ENCODE data around the gene EXD2.
"Not testable (repeated sequence)": the region's sequence is repeated elsewhere in the genome, so short reads cannot be mapped to it uniquely, and the experiment has no call there.

EXD2 gene

GRCh38 chr14:69277356-69277755 is 86.1 kb downstream of the EXD2 start:
- DNase-seq (ENCODE audit: low read depth in 2 of 2), result not testable (repeated sequence)

DNA sequence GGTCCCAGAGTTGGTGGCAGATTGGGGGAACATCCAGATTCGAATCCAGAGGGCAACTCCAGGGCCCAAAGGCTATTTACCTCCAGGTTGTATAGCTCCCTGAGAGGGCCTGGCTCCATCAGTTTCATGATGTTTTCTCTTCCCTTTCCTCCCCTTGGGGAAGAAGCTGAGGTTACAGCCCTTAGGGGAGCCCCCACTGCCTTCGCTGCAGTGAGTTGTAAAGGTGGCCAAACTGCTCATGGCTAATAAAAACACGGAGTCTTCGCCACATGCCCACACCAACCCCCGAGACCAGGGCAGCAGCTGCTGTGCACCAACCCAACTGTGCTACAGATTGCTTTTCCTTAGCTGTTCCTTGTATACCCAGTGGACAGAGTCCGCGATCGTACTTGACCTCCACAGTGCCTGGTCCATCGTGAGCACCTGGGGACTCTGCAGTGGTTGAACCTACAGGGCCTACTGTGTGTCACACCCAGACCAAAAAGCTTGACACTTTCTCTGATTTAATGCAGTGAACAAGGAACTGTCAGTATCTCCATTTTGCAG is 89.5 kb downstream of the EXD2 start:
- no peak for DNase-seq (ENCODE audit: low read depth in 2 of 2)

DNA sequence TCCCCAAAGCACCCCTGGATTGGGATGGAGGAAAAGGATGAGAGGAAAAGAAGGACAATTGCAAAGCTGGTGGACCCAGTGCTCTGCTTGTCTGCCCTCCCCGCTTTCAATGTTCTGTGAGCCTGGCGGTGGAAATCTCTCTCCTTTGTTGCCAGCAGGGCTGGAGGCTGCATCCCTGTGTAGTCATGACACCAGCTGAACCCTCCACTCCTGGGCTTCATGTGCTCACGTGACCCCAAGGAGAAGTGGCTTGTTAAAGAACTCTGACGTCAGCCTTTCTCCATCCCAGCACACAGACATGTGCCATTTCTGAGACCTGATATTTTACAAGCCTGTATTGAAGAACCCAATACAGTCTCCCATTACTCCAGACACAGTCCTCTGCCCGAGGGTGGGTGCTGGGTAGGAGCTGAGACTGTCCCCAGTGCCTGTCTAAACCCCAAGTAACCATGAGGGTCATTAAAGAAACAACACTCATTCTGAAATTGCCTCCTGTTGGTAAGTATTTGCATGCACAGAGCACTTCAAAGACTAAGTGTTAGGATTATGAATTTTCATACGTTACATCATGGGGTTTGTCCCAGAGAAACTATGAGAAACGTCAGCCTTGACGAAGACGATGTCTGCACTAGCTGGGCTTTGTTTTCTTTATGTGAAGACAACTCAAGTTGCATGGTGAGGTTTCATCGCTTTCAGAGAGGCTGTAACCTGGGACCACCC is 90.3 kb downstream of the EXD2 start:
- no peak for DNase-seq (ENCODE audit: low read depth in 2 of 2)

- no peak for DNase-seq (ENCODE audit: low read depth in 2 of 2)
Measured at GRCh38 chr14:69282448-69282847, 91.2 kb downstream of the EXD2 start.

GRCh38 chr14:69284170-69284569 is 92.9 kb downstream of the EXD2 start:
- no peak for DNase-seq (ENCODE audit: low read depth in 2 of 2)

GRCh38 chr14:69285661-69286255 is 94.5 kb downstream of the EXD2 start:
- DNase-seq (ENCODE audit: low read depth in 2 of 2), result no peak

DNA sequence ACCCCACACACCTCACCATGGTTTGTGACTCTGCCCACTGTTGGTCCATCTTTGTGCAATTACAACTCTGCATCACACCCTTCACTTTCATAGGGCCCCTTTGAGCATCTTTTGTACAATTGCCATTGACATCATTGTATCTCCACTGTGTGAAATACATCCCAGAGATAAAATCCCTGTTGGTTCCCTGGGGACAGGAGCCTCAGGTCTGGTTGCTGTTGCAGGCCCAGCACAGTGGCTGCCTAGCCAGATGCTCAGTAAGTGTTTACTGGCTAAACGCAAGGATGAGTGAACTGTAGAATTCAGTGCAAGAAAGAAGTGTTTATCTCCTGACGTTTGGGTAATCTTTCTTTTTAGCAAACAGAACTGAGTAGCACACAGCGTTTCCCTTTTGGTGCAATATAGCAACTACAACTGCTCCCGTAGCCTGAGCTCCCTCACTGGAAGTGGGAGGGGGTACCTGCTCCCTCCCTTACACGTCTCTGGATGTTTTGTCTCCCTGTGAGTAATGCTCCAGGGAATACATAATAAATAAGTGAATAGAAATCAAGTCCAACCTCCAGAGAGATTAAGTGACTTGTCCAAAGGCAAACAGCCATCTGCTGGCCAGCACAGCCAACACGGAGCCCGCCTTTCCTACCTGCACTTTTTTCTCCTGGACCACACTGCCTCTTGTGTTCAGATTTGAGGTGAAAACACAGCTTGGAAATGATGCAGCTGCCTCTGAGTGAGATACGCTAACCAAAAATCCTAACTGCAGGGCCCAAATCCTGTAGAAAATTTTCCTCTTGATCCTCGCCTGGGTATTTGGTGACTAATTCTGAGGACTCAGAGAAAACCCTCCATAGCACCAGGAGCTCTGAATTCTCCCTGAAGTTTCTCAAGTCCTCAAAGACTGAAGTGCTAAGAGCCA is 96.1 kb downstream of the EXD2 start:
- no peak for DNase-seq (ENCODE audit: low read depth in 2 of 2)

GRCh38 chr14:69288011-69288771 is 96.9 kb downstream of the EXD2 start:
- no peak for DNase-seq (ENCODE audit: low read depth in 2 of 2)

DNA sequence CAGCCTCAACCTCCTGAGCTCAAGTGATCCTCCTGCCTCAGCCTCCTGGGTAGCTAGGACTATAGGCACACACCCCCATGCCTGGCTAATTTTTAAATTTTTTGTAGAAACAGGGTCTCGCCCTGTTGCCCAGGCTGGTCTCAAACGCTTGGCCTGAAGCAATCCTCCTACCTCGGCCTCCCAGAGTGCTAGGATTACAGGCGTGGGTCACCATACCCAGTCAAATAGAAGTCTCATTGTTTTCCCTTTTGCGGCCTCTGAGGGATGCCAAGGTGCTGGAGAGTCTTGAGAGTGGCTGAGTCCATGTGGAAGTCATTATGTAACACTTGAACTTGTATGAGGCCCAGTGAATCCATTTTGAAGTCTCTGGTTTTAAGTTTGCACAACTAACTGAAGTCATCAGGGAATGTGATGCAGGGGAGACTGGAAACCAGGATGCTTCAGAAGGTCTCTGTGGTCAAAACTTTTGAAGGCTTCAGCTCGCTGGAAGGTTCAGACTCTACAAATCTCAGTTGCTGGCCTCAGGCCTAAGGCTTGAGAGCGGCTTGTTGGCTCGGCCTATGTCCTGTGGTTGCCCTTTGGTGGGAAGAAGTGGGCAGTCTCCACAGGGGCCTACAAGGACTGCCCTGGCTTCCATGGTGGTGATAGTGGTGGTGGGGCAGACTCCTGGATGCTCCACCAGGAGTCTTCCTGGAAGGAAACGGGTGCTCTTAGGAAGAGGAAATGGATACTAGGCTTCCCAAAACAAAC is 97.8 kb downstream of the EXD2 start:
- DNase-seq (ENCODE audit: low read depth in 2 of 2), result no peak

- no peak for DNase-seq (ENCODE audit: low read depth in 2 of 2)
Measured at GRCh38 chr14:69289811-69290520, 98.7 kb downstream of the EXD2 start.

DNA sequence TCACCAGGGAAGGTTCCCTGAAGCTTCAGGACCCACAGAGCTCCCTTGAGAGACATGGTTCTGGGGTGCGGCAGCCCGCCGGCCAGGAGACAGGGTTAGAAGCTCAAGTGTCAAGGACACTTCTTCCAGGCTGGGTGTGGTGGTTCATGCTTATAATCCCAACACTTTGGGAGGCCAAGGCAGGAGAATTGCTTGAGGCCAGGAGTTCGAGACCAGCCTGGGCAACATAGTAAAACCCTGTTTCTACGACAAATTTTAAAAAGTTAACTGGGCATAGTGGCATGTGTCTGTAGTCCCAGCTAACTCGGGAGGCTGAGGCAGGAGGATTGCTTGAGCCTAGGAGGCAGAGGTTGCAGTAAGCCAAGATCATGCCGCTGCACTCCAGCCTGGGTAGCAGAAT is 99.6 kb downstream of the EXD2 start:
- not testable (repeated sequence) for DNase-seq (ENCODE audit: low read depth in 2 of 2)

- DNase-seq (ENCODE audit: low read depth in 2 of 2), result no peak
Measured at GRCh38 chr14:69291396-69291795, 100.1 kb downstream of the EXD2 start.

DNA sequence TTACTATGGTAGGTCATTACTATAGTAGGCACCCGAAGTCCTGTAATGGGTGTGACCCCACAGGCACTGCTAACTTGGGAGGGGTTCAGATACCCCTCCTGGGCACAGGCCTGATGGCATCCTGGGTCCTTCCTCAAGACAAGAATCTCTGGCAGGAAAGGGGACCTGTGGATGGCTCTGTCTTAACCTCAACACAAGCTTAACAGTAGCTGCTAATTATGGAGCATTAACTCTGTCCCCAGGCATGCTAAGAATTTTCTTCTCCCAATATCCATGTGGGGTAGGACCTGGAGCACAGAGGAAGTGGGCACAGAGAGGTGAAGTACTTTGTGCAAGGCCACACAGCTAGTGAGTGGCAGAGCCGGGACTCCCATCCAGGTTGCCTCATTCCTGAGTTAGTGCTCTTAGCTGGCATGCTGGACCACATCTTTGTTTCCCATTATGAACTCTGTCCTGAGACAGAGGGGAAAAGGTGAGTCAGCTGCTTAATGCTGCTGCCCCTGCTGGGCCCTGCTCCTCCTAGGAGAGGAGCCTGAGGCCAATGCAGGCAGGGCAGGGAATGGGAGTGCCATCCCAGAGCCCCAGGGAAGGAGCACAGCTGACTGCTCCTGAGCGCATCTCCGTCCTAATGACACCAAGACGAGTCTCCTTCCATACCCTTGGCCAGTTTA is 100.7 kb downstream of the EXD2 start:
- DNase-seq (ENCODE audit: low read depth in 2 of 2), result no peak
